Right lobe of liver (tissue), 4 donors: ENCODE measurements around the gene SVIL.

Source experiments
- CTCF ChIP-seq, 4 donors: fragments of 200-600 bp in 3 of 4; fragments of 450-650 bp in 1 of 4; IDR thresholded peaks; one replicate each; pipeline versions ENCODE4 v1.5.1 to v1.8.0; 2016 to 2022; ENCODE audit warnings: antibody characterized with exemption in 4 of 4, mild to moderate bottlenecking in 2 of 4
- POLR2A ChIP-seq: fragments of 450-650 bp; IDR thresholded peaks from one replicate; pipeline ENCODE4 v1.6.1; 2017; ENCODE audit warnings: antibody characterized with exemption, mild to moderate bottlenecking
- donor health status: DM: no; HTN: no; CAD: no.
- donor health status: DM: no; HTN: no; CAD: no.
- donor health status: DM: no; HTN: yes; CAD: no.

- TF ChIP-seq CTCF (IDR thresholded peaks at IDR 0.05) (no peak), POLR2A (no peak)
Observed at GRCh38 chr10:29524294-29524693, 110.5 kb downstream of the SVIL start.
